A549 (cell line): ENCODE data around the gene MED12L.

ENCODE experiments used
- CEBPB ChIP-seq, 2 experiments: fragments of >200 bp in 1 of 2; sonication (Bioruptor Twin) in 1 of 2; formaldehyde crosslinking in 1 of 2; IDR thresholded peaks; 2 replicates each; pipeline ENCODE4 v1.6.1; 2012 to 2016
- HOXA7 ChIP-seq: fragments of 250-450 bp; sonication (Bioruptor Pico); IDR thresholded peaks from 2 replicates; pipeline ENCODE4 v1.5.0; 2020; ENCODE audit warnings: mild to moderate bottlenecking, moderate library complexity
- MYC ChIP-seq: IDR thresholded peaks from 2 replicates; pipeline ENCODE4 v1.6.1; 2012; ENCODE audit warnings: mild to moderate bottlenecking, inconsistent platforms, low read length, improper control_type of control experiment, borderline replicate concordance
- TF ChIP-seq, protein P1 (sequence below): fragments of >200 bp; sonication (Bioruptor Twin); formaldehyde crosslinking; IDR thresholded peaks from 3 replicates; pipeline ENCODE4 v1.5.1; 2016

DNA sequence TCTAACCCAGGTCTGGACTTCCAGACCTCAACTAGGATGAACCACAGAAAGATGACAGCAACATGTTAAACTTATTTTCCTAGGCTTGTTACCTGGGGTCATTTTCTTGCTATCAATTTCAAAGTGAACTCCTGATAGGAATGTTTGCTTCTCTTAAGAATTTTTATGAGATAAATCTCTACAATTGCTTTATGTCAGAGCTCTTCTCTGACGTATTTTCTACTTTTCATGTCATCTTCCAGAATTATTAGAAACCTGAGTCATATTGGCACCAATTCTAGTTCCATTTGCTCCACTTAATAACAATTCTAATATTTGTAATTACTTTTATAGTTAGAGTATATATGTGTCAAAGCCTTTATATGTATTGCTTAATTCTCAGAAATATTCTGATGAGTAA, 377.5 kb downstream of the MED12L start:
- TF ChIP-seq CEBPB (IDR thresholded peaks at IDR 0.05) (no peak), HOXA7 (CRISPR knock-in tag) (no peak), MYC (no peak)
- TF ChIP-seq, protein P1, sequence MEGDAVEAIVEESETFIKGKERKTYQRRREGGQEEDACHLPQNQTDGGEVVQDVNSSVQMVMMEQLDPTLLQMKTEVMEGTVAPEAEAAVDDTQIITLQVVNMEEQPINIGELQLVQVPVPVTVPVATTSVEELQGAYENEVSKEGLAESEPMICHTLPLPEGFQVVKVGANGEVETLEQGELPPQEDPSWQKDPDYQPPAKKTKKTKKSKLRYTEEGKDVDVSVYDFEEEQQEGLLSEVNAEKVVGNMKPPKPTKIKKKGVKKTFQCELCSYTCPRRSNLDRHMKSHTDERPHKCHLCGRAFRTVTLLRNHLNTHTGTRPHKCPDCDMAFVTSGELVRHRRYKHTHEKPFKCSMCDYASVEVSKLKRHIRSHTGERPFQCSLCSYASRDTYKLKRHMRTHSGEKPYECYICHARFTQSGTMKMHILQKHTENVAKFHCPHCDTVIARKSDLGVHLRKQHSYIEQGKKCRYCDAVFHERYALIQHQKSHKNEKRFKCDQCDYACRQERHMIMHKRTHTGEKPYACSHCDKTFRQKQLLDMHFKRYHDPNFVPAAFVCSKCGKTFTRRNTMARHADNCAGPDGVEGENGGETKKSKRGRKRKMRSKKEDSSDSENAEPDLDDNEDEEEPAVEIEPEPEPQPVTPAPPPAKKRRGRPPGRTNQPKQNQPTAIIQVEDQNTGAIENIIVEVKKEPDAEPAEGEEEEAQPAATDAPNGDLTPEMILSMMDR = no peak
